Measurements from ENCODE around the gene CD82.

DNA sequence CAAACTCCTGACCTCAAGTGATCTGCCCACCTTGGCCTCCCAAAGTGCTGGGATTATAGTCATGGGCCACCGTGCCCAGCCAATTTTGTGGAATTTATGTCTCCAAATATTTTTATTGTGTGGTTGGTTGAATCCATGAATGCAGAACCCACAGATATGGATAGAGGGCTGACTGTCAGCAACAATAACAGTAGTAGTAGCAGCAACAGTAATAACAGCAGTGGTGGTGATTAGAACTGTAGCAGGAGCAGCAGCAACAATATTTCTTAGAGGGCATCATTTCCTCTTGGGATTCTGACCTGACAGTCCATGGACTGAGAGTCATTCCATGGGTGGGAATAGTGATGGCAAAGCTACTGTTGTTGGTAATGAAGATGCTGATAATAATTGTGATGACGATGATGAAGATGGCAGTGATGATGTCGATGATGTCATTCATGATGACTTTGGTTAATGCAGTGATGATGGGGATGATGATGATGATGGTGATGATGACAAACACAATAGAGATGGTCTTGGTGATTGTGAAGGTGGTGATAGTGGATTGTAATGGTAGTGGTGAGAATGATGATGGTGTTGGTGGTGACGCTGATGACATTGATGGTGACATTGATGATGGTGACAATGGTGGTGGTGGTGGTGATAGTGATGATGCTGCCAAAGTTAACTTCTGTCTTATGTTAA, 13.9 kb upstream of the CD82 start:
- TF ChIP-seq, protein P1, sequence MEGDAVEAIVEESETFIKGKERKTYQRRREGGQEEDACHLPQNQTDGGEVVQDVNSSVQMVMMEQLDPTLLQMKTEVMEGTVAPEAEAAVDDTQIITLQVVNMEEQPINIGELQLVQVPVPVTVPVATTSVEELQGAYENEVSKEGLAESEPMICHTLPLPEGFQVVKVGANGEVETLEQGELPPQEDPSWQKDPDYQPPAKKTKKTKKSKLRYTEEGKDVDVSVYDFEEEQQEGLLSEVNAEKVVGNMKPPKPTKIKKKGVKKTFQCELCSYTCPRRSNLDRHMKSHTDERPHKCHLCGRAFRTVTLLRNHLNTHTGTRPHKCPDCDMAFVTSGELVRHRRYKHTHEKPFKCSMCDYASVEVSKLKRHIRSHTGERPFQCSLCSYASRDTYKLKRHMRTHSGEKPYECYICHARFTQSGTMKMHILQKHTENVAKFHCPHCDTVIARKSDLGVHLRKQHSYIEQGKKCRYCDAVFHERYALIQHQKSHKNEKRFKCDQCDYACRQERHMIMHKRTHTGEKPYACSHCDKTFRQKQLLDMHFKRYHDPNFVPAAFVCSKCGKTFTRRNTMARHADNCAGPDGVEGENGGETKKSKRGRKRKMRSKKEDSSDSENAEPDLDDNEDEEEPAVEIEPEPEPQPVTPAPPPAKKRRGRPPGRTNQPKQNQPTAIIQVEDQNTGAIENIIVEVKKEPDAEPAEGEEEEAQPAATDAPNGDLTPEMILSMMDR (IDR thresholded peaks at IDR 0.05) = no peak
- no peak for TF ChIP-seq POLR2A (IDR thresholded peaks at IDR 0.05)
